SK-N-SH (cell line): ENCODE measurements around the gene RHBDF2. TPM values are rescaled to one million over a fixed set of nuclear protein-coding genes. Genes with fewer than 3 reads are reported as not detected.

Experiments used
- CTCF ChIA-PET: fragments of 300-600, 350-600 bp; formaldehyde crosslinking; extraction: SDS; loops from one replicate; lab custom pipeline; 2021; lab: Yijun Ruan, JAX
- POLR2A ChIA-PET: fragments of 350-600 bp; sonication (Branson Sonifier 250); formaldehyde crosslinking; extraction: SDS; loops from one replicate; lab custom pipeline; 2020; ENCODE audit warnings: antibody characterized with exemption, inconsistent platforms; lab: Yijun Ruan, JAX
- DNase-seq: peaks from one replicate; pipeline ENCODE4 v3.0.0; 2012
- H2AFZ ChIP-seq: fragments of 200-600 bp; sonication (generic); 2 replicates; pipeline ENCODE4 v1.8.1; 2016; ENCODE audit warnings: antibody characterized with exemption, mild to moderate bottlenecking, low read depth
- H3F3A ChIP-seq: fragments of 200-600 bp; sonication (generic); replicated peaks from 2 replicates; pipeline ENCODE3; 2016; ENCODE audit warnings: antibody characterized with exemption, mild to moderate bottlenecking; ENCODE audit not compliant: insufficient read depth
- H3K27ac ChIP-seq, 2 experiments: fragments of 200-500 bp in 1 of 2; fragments of 200-600 bp in 1 of 2; sonication (Bioruptor generic) in 1 of 2; sonication (generic), shearing (Covaris generic) in 1 of 2; 2 replicates each; pipeline versions ENCODE4 v1.5.1 to v1.6.1; 2014 to 2016; ENCODE audit warnings: low read depth in 2 of 2, inconsistent platforms in 1 of 2, low read length in 1 of 2, mild to moderate bottlenecking in 1 of 2, mixed read lengths in 1 of 2
- H3K27me3 ChIP-seq: fragments of 200-600 bp; sonication (generic), shearing (Covaris generic); 2 replicates; pipeline ENCODE4 v1.6.1; 2016; ENCODE audit warnings: mixed run types; ENCODE audit not compliant: insufficient read depth
- H3K36me3 ChIP-seq, 2 experiments: fragments of 200-500 bp in 1 of 2; fragments of 200-600 bp in 1 of 2; sonication (Bioruptor generic) in 1 of 2; sonication (generic) in 1 of 2; replicated peaks in 1 of 2; 2 replicates each; pipeline versions ENCODE3 to v1.5.1; 2014 to 2016; ENCODE audit warnings: low read length in 1 of 2, mild to moderate bottlenecking in 1 of 2; ENCODE audit not compliant: insufficient read depth in 2 of 2, control insufficient read depth in 1 of 2
- H3K4me1 ChIP-seq, 2 experiments: fragments of 200-500 bp in 1 of 2; fragments of 200-600 bp in 1 of 2; sonication (Bioruptor generic) in 1 of 2; sonication (generic), shearing (Covaris generic) in 1 of 2; 2 replicates each; pipeline versions ENCODE4 v1.5.1 to v1.6.1; 2014 to 2016; ENCODE audit warnings: low read depth in 1 of 2, low read length in 1 of 2, mixed run types in 1 of 2; ENCODE audit not compliant: insufficient read depth in 2 of 2, control insufficient read depth in 1 of 2
- H3K4me2 ChIP-seq: fragments of 200-600 bp; sonication (generic), shearing (Covaris generic); 2 replicates; pipeline ENCODE4 v1.6.1; 2017; ENCODE audit warnings: mixed run types
- H3K4me3 ChIP-seq, 2 experiments: fragments of 200-500 bp in 1 of 2; fragments of 200-600 bp in 1 of 2; sonication (Bioruptor generic) in 1 of 2; sonication (generic), shearing (Covaris generic) in 1 of 2; 2 replicates each; pipeline versions ENCODE4 v1.5.1 to v1.8.1; 2014 to 2016; ENCODE audit warnings: low read depth in 2 of 2, inconsistent platforms in 1 of 2, low read length in 1 of 2, mild to moderate bottlenecking in 1 of 2, mixed read lengths in 1 of 2, moderate library complexity in 1 of 2
- H3K79me2 ChIP-seq: fragments of 200-600 bp; sonication (generic); 2 replicates; pipeline ENCODE4 v1.8.1; 2017; ENCODE audit warnings: mild to moderate bottlenecking; ENCODE audit not compliant: insufficient read depth
- H3K9ac ChIP-seq: fragments of 200-600 bp; sonication (generic); 2 replicates; pipeline ENCODE4 v1.6.1; 2017; ENCODE audit warnings: mixed run types
- H3K9me2 ChIP-seq: fragments of 200-600 bp; sonication (generic); 2 replicates; pipeline ENCODE4 v1.6.1; 2017; ENCODE audit warnings: mixed run types
- H3K9me3 ChIP-seq: fragments of 200-600 bp; sonication (generic); 2 replicates; pipeline ENCODE4 v1.6.1; 2017; ENCODE audit warnings: mixed run types, mild to moderate bottlenecking, moderate library complexity
- H4K20me1 ChIP-seq: fragments of 200-600 bp; sonication (generic); 2 replicates; pipeline ENCODE4 v1.6.1; 2017; ENCODE audit warnings: mild to moderate bottlenecking, mixed run types; ENCODE audit not compliant: insufficient read depth
- EP300 ChIP-seq, 2 experiments: IDR thresholded peaks; 2 replicates each; pipeline versions ENCODE4 v1.4.0 to v1.6.1; 2012; ENCODE audit warnings: borderline replicate concordance in 1 of 2, low read depth in 1 of 2, low read length in 1 of 2
- EZH2phosphoT487 ChIP-seq: fragments of 200-600 bp; sonication (generic); IDR thresholded peaks from 2 replicates; pipeline ENCODE4 v1.6.1; 2017; ENCODE audit warnings: low read depth, mixed run types, mild to moderate bottlenecking, antibody characterized with exemption, moderate library complexity, borderline replicate concordance
- FOXJ3 ChIP-seq: sonication (generic); formaldehyde crosslinking; IDR thresholded peaks from 2 replicates; pipeline ENCODE4 v1.5.1; 2020; ENCODE audit warnings: mild to moderate bottlenecking, missing genetic modification reagents
- GABPA ChIP-seq: IDR thresholded peaks from 2 replicates; pipeline ENCODE4 v1.4.0; 2012; ENCODE audit warnings: low read depth, mild to moderate bottlenecking
- GATA2 ChIP-seq: sonication (generic); formaldehyde crosslinking; IDR thresholded peaks from 2 replicates; pipeline ENCODE4 v1.5.0; 2020; ENCODE audit warnings: mild to moderate bottlenecking, missing genetic modification reagents
- MEF2A ChIP-seq: IDR thresholded peaks from 2 replicates; pipeline ENCODE4 v1.4.0; 2012; ENCODE audit warnings: low read depth, borderline replicate concordance
- MXI1 ChIP-seq: IDR thresholded peaks from 2 replicates; pipeline ENCODE4 v1.6.1; 2012; ENCODE audit warnings: mild to moderate bottlenecking, low read depth, low read length, improper control_type of control experiment
- NRF1 ChIP-seq: IDR thresholded peaks from 2 replicates; pipeline ENCODE4 v1.6.1; 2012; ENCODE audit warnings: low read depth, mild to moderate bottlenecking, low read length
- POLR2AphosphoS5 ChIP-seq: IDR thresholded peaks from 2 replicates; pipeline ENCODE4 v1.6.1; 2012; ENCODE audit warnings: low read depth, low read length
- RAD21 ChIP-seq: IDR thresholded peaks from 2 replicates; pipeline ENCODE4 v1.6.1; 2012; ENCODE audit warnings: mild to moderate bottlenecking, low read length
- TAF1 ChIP-seq: IDR thresholded peaks from 2 replicates; pipeline ENCODE4 v1.6.1; 2012; ENCODE audit warnings: low read depth, mild to moderate bottlenecking, low read length, moderate library complexity, borderline replicate concordance
- YY1 ChIP-seq: IDR thresholded peaks from 2 replicates; pipeline ENCODE4 v1.4.0; 2012; ENCODE audit warnings: low read depth, mild to moderate bottlenecking
- WGBS: methylation state at CpG from one replicate; pipeline ENCODE4 v1.1.6; 2017; ENCODE audit warnings: low lambda C conversion rate; 5-methylcytosine and 5-hydroxymethylcytosine counted together
- polyA plus RNA-seq, 3 experiments: library from polyadenylated mRNA; depleted of rRNA; stranded (reverse); fragments of >200 nt; gene quantifications; 2 replicates each; pipeline ENCODE4 v1.2.3, GENCODE V29; 2012
- TF ChIP-seq, protein P1 (sequence below): IDR thresholded peaks from 2 replicates; pipeline ENCODE4 v1.4.0; 2012; ENCODE audit warnings: low read depth, borderline replicate concordance
- TF ChIP-seq, protein P2 (sequence below): IDR thresholded peaks from 2 replicates; pipeline ENCODE4 v1.4.0; 2012; ENCODE audit warnings: low read depth
- TF ChIP-seq, protein P3 (sequence below): fragments of 150-350 bp; IDR thresholded peaks from 2 replicates; pipeline ENCODE4 v1.6.1; 2016; ENCODE audit warnings: mild to moderate bottlenecking, low read depth, low read length

Gene RHBDF2
- polyA plus RNA-seq, 1 of the 3 experiments (the other 2 are of a cell fraction) = 16.1 TPM

DNA sequence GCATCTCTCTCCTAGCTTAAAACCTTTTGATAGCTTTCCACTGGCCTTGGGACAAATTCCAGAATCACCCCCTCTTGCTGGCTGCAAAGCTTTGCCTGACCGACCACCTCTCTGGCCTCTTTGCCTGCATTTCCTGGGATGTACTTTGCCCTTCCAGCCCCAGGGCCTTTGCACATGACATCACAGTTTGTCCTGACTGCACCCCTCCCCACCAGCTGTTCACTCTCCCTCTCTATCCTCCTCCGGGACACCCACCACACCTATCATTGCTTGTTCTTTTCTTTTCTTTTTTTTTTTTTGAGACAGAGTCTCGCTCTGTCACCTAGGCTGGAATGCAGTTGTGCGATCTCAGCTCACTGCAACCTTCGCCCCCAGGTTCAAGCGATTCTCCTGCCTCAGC lies 25.9 kb downstream of the RHBDF2 start:
- ChIA-PET POLR2A (interaction anchor here (0.8 kb wide), 1 partner anchor 28 kb away, joined by 3 read pairs; no protein-coding TSS in a partner anchor), CTCF (interaction anchor here (0.8 to 56.8 kb wide), 6 partner anchors 0 to 90 kb away, joined by 3 to 1687 read pairs (median 6); partner anchors contain the start of genes AANAT, RHBDF2 and UBE2O)
- Histone ChIP-seq H3K27ac (no peak overlapping the region), H3F3A (no peaks in the 10 kb centered on the region), H3K9me2 (no peaks in the 10 kb centered on the region), H3K9ac (no peak overlapping the region), H3K36me3 (peaks cover 0 to 25% of the 10 kb centered on the region in 2 experiments), H3K27me3 (no peaks in the 10 kb centered on the region), H2AFZ (no peak overlapping the region), H3K9me3 (no peaks in the 10 kb centered on the region), H4K20me1 (no peaks in the 10 kb centered on the region)
- 97% methylated on average over 6 of the region's 6 CpGs for WGBS
- TF ChIP-seq FOXJ3 (CRISPR knock-in tag) (no peak), GABPA (no peak), MEF2A (no peak), YY1 (no peak), TAF1 (no peak), NRF1 (no peak), EZH2phosphoT487 (no peak), MXI1 (no peak), POLR2AphosphoS5 (no peak), RAD21 (no peak)
- TF ChIP-seq, protein P1, sequence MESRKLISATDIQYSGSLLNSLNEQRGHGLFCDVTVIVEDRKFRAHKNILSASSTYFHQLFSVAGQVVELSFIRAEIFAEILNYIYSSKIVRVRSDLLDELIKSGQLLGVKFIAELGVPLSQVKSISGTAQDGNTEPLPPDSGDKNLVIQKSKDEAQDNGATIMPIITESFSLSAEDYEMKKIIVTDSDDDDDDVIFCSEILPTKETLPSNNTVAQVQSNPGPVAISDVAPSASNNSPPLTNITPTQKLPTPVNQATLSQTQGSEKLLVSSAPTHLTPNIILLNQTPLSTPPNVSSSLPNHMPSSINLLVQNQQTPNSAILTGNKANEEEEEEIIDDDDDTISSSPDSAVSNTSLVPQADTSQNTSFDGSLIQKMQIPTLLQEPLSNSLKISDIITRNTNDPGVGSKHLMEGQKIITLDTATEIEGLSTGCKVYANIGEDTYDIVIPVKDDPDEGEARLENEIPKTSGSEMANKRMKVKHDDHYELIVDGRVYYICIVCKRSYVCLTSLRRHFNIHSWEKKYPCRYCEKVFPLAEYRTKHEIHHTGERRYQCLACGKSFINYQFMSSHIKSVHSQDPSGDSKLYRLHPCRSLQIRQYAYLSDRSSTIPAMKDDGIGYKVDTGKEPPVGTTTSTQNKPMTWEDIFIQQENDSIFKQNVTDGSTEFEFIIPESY = no peak
- TF ChIP-seq, protein P2, sequence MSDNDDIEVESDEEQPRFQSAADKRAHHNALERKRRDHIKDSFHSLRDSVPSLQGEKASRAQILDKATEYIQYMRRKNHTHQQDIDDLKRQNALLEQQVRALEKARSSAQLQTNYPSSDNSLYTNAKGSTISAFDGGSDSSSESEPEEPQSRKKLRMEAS = no peak
- TF ChIP-seq, all 33 proteins: peak for 0
- Histone ChIP-seq H3K4me1 (no peaks in the 10 kb centered on the region), H3K4me2 (no peak overlapping the region), H3K4me3 (no peak overlapping the region), H3K79me2 (no peaks in the 10 kb centered on the region)
- no peak for DNase-seq

DNA sequence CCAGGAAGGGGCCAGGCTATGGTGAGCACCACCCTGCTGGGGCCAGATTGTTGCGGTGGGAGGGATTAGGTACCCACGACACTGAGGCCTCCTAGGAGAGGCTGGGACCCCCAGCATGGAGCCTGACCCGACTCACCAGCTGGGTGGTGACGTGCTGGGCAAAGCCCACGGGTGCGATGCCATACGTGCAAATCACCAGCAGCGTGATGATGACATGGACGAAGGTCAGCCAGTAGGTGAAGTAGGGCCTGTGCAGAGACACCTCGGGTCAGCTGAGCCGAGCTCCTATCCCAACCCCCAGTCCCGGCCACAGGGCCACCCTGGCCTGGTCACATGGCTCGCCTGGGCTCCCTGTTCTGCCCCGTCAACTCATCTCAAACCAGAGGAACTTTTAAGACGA lies 26.3 kb downstream of the RHBDF2 start:
- H4K20me1 ChIP-seq = no peaks in the 10 kb centered on the region
- H3K4me3 ChIP-seq = no peak overlapping the region
- no peak overlapping the region for H2AFZ ChIP-seq
- no peaks in the 10 kb centered on the region for H3K27me3 ChIP-seq
- no peak overlapping the region for H3K4me2 ChIP-seq
- no peaks in the 10 kb centered on the region for H3K9me2 ChIP-seq
- no peaks in the 10 kb centered on the region for H3K9me3 ChIP-seq
- 96% methylated on average over 14 of the region's 15 CpGs for WGBS
- H3K9ac ChIP-seq = no peak overlapping the region
- no peak for DNase-seq
- CTCF ChIA-PET = interaction anchor here (0.8 to 56.8 kb wide), 7 partner anchors 1 to 89 kb away, joined by 3 to 1687 read pairs (median 5); partner anchors contain the start of genes AANAT, RHBDF2 and UBE2O
- H3K36me3 ChIP-seq = peaks cover 0 to 25% of the 10 kb centered on the region in 2 experiments
- POLR2A ChIA-PET = interaction anchor here (0.8 kb wide), 1 partner anchor 29 kb away, joined by 3 read pairs; no protein-coding TSS in a partner anchor
- H3K27ac ChIP-seq = no peak overlapping the region
- TF ChIP-seq GABPA (no peak), GATA2 (CRISPR knock-in tag) (no peak), MEF2A (no peak), RAD21 (no peak), FOXJ3 (CRISPR knock-in tag) (no peak), NRF1 (no peak), EP300 (IDR thresholded peaks at IDR 0.05; ENCODE audit: borderline replicate concordance in 1 of 2, low read depth in 1 of 2, low read length in 1 of 2) (no peak)
- TF ChIP-seq, protein P1 = no peak
- TF ChIP-seq, protein P3, sequence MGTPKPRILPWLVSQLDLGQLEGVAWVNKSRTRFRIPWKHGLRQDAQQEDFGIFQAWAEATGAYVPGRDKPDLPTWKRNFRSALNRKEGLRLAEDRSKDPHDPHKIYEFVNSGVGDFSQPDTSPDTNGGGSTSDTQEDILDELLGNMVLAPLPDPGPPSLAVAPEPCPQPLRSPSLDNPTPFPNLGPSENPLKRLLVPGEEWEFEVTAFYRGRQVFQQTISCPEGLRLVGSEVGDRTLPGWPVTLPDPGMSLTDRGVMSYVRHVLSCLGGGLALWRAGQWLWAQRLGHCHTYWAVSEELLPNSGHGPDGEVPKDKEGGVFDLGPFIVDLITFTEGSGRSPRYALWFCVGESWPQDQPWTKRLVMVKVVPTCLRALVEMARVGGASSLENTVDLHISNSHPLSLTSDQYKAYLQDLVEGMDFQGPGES = no peak
- H3K4me1 ChIP-seq = no peaks in the 10 kb centered on the region
- H3K79me2 ChIP-seq = no peaks in the 10 kb centered on the region
- no peaks in the 10 kb centered on the region for H3F3A ChIP-seq
